Measurements from ENCODE around the gene TMEM120A.

TMEM120A gene

DNA sequence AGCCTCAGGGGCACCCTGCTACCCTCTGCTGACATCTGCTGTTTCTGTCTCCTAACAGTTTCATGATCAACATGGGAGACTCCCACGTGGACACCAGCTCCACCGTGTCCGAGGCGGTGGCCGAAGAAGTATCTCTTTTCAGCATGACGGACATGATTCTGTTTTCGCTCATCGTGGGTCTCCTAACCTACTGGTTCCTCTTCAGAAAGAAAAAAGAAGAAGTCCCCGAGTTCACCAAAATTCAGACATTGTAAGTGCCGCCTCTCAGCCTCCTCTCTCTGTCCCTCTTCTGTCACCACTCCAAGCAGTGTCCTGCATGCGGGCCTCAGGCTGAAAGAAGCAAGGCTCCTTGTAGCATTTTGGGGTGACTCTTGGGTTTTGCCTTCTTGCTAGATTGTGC, 40.5 kb downstream of the TMEM120A start:
- no peak for DNase-seq

DNA sequence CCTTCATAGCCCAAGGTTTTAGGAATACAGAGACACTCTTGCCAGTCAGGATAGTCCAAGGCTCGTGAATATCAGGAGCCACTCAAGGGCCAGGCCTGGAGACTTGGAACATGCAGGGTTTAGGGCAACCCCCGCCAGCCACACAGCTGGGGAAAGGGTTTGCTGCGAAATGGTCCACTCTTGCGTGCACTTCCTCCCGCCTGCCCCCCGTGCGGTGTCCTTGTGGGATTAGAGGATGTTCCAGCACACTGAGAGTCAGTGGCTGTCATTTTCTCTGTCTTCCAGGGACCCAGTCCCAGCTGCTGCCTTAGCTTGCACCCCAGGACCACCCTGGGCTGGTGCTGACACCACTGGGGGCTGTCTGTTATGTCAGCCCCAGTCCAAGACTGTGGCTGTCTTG, 41.0 kb downstream of the TMEM120A start:
- no peak for DNase-seq

DNA sequence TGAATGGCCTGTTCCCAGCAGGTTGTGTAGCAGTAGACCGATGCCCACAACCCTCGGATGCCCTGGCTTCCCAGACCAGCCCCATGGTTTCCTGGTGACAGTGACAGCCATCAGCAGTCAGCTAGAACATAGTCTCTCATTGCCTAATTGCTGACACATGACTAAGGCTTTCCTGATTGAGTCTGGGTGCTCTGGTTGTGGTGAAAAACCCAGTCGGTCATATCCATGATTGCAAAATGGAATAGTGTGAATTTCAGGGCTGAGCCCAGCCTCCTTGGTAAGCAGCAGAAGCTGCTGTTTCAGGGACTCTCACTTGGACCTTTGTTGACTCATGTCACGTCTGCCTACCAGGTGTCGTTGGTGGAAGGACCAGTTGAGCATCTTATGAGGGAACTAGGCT, 42.9 kb downstream of the TMEM120A start:
- DNase-seq: peak; percentile 73

DNA sequence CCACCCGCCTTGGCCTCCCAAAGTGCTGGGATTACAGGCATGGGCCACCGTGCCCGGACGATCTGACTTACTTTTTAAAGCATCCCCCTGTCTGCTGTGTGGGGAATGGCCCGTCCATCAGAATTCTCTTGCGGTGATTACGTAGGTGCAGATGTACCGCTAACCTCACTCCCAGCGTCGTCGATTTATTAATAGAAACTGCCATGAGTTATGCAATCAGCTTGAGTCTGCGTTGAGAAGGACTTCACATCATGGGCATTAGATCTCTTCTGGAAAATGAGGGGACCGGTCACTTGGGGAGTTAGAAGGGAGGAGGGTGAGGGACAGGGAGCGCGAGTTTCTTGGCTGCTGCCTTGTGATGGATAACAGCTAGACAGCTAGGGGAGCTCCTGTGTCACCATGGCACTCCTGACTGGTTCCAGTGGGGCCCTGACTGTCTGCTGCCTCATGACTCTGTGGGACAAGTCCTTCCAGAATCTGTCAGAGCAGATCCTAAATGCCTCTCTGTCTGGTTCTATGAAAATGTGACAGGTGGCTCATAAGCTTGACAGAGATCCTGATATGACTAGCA, 44.2 kb downstream of the TMEM120A start:
- no peak for DNase-seq

DNA sequence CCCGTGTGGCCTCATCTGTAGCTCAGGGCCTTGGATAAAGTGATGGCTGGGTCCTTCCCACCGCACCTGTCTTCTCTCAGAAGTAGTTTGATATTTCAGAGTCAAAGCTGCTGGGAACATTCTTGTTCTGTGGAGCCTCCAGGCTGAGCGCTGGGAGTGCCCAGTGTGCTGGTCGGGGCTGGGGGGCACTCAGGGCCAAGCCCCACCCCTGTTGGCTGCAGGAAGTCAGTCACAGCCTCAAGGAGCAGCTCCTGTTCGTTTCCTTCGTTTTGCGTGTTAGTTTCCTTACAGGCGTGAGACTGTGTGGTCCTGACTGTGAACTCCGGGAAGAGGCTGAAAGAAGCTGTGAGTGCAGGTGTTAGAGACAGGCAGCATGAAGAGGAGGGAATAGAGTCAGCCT, 46.2 kb downstream of the TMEM120A start:
- DNase-seq: no peak

DNA sequence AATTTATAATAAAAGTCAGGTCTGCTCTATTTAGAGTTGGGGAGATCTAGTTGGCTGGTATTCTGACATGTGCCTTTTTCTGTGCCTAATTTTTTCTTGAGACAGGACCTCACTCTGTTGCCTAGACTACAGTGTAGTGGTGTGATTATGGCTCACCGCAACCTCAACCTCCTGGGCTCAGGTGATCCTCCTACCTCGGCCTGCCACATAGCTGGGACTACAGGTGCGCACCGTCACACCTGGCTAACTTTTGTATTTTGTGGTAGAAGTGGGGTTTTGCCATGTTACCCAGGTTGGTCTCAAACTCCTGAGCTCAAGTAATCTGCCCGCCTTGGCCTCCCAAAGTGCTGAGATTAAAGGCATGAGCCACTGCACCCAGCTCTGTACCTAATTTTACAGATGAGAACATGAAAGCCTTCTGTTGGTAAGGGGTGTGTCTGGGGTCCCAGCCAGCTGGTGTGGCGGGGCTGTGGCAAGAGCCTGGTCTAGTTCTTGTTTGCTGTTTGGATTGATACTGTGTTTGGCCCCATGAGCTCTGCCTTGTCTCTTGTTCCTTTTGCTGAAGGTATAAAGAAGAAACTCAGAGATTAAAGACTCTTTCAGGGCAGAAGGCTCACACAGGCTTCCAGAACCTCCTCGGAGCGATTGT, 48.1 kb downstream of the TMEM120A start:
- DNase-seq: no peak

DNA sequence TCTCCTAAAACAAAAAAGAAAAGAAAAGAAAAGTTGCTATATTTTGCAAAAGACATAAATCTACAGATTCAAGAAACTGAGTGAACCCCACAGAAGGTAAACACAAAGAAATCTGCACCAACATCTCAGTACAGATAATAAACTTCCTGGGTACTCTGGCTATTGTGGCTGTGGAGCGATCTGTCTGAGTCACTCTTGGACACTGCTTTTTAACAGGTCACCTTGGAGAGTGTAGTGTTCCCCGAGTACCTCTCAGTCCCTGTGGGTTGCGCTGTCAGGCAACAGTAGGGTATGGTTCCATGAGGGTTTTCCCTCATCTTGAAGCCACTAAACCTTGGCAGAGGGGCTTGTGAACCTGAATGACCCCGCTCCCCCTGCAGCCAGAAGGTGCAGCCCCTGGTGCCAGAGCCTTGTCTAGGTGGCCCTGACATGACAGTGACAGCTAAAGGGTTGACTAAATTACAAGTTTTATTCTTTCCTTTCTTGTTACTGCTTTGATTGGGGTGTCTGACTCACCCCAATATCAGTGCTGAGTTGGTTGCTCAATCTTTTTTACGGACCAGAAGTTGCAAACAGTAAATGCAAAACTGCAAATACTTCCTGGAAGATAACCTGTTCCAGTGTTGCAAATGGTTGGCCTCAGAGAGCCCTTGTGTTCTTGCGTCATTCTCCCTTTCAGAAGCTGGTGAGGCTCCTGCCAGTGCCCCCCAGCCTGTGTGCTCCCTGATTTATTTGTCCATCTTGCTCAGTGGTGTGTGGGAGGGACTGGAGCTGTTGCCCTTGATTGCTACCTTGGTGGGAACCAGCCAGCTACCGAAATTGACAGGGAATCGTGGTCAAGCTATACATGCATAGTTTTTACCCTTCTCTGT, 48.9 kb downstream of the TMEM120A start:
- DNase-seq: no peak

DNA sequence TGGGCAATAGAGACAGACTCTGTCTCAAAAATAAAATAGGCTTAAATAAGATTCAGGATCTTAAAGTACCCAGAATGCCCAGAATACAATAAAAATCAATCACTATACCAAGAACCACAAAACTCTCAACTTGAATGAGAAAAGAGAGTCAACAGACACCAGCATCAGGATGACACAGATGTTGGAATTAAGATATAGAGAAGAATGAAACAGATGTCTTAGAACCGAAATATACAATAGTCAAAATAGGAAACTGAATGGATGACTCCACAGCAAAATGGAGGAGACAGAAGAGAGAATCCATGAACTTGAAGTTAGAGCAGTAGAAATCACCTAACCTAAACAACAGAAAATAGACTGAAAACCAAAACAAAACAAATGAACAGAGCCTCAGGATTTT, 49.9 kb downstream of the TMEM120A start:
- DNase-seq: no peak

DNA sequence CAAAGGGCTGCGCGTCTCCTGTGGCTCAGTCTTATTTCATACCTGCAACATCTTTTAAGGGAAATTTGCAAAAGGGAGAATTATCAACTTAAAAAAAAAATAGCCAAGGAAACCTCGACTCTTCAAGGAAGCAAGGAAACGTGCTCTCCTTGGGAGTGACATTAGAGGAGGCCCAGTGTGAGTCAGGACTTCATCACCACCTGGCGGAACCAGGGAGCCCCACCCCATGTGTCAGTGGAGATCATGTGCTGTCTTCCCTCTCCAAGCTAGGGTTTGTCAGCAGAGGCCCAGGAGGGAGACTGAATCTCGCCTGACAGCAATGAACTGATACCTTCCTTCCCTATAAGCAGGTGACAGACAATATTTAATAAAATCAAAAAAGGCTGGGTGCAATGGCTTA, 50.5 kb downstream of the TMEM120A start:
- DNase-seq: peak; percentile 40

DNA sequence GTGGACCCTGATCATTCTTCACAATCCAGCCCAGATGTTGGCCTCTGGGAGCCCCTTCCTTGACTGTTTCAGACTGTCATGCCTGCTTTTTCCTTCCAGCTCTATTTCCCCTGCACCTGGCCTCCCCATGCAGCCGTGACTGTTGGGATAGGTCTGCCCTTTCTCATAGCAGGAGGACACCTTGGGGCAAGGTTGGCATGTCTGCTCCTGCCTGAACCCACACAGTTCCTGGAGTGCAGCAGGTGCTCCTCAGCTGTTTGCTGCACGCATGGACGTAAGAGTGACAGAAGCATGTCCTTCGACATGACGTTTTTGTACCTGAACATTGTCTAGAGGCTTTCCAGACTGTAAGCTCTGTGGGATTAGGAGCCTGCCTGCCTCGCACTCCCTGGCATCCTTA, 55.5 kb downstream of the TMEM120A start:
- no peak for DNase-seq

DNA sequence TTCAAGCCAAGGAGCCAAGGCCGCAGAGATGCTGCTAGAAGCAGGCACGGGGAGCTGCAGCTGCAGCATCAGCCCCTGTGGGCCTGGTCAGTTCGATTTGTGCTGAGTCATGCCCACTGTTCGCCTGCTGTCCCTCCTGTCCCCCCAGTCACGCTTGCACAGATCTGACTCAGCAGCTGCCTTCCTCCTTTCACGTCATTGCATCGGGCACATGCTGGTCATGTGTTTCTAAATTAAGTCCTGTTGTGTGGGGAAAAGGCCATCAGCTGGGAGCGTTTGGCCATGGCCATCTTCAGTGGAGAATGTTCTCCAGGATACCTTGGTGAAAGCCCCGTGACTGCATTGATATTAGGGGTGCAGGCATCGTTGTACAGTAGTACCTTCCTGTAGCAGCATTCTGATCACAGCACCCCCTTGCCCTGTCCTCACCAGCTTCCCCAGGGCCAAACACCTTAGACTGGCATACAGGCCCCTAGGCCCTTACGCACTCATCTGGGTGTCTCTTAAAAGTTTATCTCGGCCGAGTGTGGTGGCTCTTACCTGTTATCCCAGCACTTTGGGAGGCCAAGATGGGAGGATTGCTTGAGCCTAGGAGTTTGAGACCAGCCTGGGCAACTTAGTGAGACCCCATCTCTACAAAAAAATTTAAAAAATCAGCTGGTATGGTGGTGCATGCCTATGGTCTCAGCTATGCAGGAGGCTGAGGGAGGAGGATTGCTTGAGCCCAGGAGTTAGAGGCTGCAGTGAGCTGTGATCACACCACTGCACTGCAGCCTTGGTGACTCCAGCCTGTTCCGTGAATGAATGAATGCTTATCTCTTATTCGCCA, 56.2 kb downstream of the TMEM120A start:
- peak; percentile 89 for DNase-seq

All from fibroblast of skin of right biceps (primary cell).